KG1 (cell line): Measurements from ENCODE around the gene TFAP2A.

ENCODE experiments used
- DNase-seq: peaks from one replicate; lab custom pipeline; 2025; lab: John Stamatoyannopoulos, UW

The TFAP2A gene

GRCh38 chr6:10425975-10426780 is 11.3 kb upstream of the TFAP2A start:
- DNase-seq = no peak

GRCh38 chr6:10425176-10425974 is 10.5 kb upstream of the TFAP2A start:
- DNase-seq = no peak

GRCh38 chr6:10424040-10424439 is 9.2 kb upstream of the TFAP2A start:
- DNase-seq = no peak

GRCh38 chr6:10422737-10423034 is 7.8 kb upstream of the TFAP2A start:
- no peak for DNase-seq

GRCh38 chr6:10421921-10422736 is 7.3 kb upstream of the TFAP2A start:
- DNase-seq = no peak

GRCh38 chr6:10421158-10421920 is 6.5 kb upstream of the TFAP2A start:
- no peak for DNase-seq

GRCh38 chr6:10420546-10421157 is 5.8 kb upstream of the TFAP2A start:
- DNase-seq = no peak

GRCh38 chr6:10419749-10420545 is 5.1 kb upstream of the TFAP2A start:
- no peak for DNase-seq

GRCh38 chr6:10418862-10419748 is 4.2 kb upstream of the TFAP2A start:
- DNase-seq = no peak

GRCh38 chr6:10418361-10418861 is 3.5 kb upstream of the TFAP2A start:
- no peak for DNase-seq

GRCh38 chr6:10417681-10418104 is 2.8 kb upstream of the TFAP2A start:
- DNase-seq = no peak

GRCh38 chr6:10416863-10417641 is 2.2 kb upstream of the TFAP2A start:
- DNase-seq = no peak

GRCh38 chr6:10416516-10416862 is 1.6 kb upstream of the TFAP2A start:
- no peak for DNase-seq

GRCh38 chr6:10415617-10416480 is 975 bp upstream of the TFAP2A start:
- DNase-seq = no peak

GRCh38 chr6:10413850-10414738 is 780 bp downstream of the TFAP2A start:
- DNase-seq = no peak

- no peak for DNase-seq
These were observed 1.5 kb downstream of the TFAP2A start for GRCh38 chr6:10413262-10413849.
